ENCODE measurements around the gene NCAM1.

Gene NCAM1

GRCh38 chr11:113090716-113091480 lies 129.7 kb downstream of the NCAM1 start:
- H3K27ac ChIP-seq: no peak overlapping the region
- no peak for TF ChIP-seq ZFX (IDR thresholded peaks at IDR 0.05; ENCODE audit: borderline replicate concordance)
- TF ChIP-seq CTCF (IDR thresholded peaks at IDR 0.05): no peak

GRCh38 chr11:113091481-113091780 lies 130.2 kb downstream of the NCAM1 start:
- no peak for TF ChIP-seq ZFX (IDR thresholded peaks at IDR 0.05; ENCODE audit: borderline replicate concordance)
- TF ChIP-seq CTCF (IDR thresholded peaks at IDR 0.05): no peak
- no peak overlapping the region for H3K27ac ChIP-seq

GRCh38 chr11:113096648-113097047 lies 135.4 kb downstream of the NCAM1 start:
- H3K27ac ChIP-seq: no peak overlapping the region
- no peak for TF ChIP-seq ZFX (IDR thresholded peaks at IDR 0.05; ENCODE audit: borderline replicate concordance)
- TF ChIP-seq CTCF (IDR thresholded peaks at IDR 0.05): no peak

GRCh38 chr11:113103932-113104690 lies 142.9 kb downstream of the NCAM1 start:
- TF ChIP-seq ZFX (IDR thresholded peaks at IDR 0.05; ENCODE audit: borderline replicate concordance) (no peak), CTCF (IDR thresholded peaks at IDR 0.05) (no peak)
- no peak overlapping the region for H3K27ac ChIP-seq

- TF ChIP-seq ZFX (IDR thresholded peaks at IDR 0.05; ENCODE audit: borderline replicate concordance): no peak
- TF ChIP-seq CTCF (IDR thresholded peaks at IDR 0.05): no peak
- no peak overlapping the region for H3K27ac ChIP-seq
Observed at GRCh38 chr11:113104691-113105251, 143.6 kb downstream of the NCAM1 start.

GRCh38 chr11:113105592-113105991 lies 144.4 kb downstream of the NCAM1 start:
- no peak overlapping the region for H3K27ac ChIP-seq
- TF ChIP-seq CTCF (IDR thresholded peaks at IDR 0.05) (no peak), ZFX (IDR thresholded peaks at IDR 0.05; ENCODE audit: borderline replicate concordance) (no peak)

- H3K27ac ChIP-seq: no peak overlapping the region
- no peak for TF ChIP-seq CTCF (IDR thresholded peaks at IDR 0.05)
- TF ChIP-seq ZFX (IDR thresholded peaks at IDR 0.05; ENCODE audit: borderline replicate concordance): no peak
Observed at GRCh38 chr11:113106507-113106906, 145.3 kb downstream of the NCAM1 start.

Data from 22Rv1 (cell line).